GM23338 (cell line): Measurements from ENCODE around the gene GSC2. TPM values are rescaled to one million over a fixed set of nuclear protein-coding genes. Genes with fewer than 3 reads are reported as not detected.

Experiments used
- ATAC-seq: fragments of 200-7000 bp; cut with Tn5 transposase; 3 replicates; pipeline ENCODE4 v1.9.1; 2020
- DNase-seq: peaks from one replicate; pipeline ENCODE4 v3.0.0-alpha.2; 2015; ENCODE audit warnings: low spot score
- H2AFZ ChIP-seq: fragments of 200-600 bp; sonication (generic); 2 replicates; pipeline ENCODE4 v1.8.0; 2016; ENCODE audit warnings: antibody characterized with exemption, mild to moderate bottlenecking, moderate library complexity
- H3F3A ChIP-seq: fragments of 200-600 bp; sonication (generic); replicated peaks from 2 replicates; pipeline ENCODE4 v1.8.0; 2017; ENCODE audit warnings: antibody characterized with exemption, mixed run types, low read depth
- H3K27ac ChIP-seq: fragments of 200-600 bp; sonication (generic); 2 replicates; pipeline ENCODE4 v1.6.1; 2016; ENCODE audit warnings: low read depth
- H3K27me3 ChIP-seq: fragments of 200-600 bp; sonication (generic); 2 replicates; pipeline ENCODE4 v1.8.0; 2016; ENCODE audit warnings: mild to moderate bottlenecking, mixed run types, moderate library complexity; ENCODE audit not compliant: insufficient read depth
- H3K36me3 ChIP-seq: fragments of 200-600 bp; sonication (generic); 2 replicates; pipeline ENCODE4 v1.8.0; 2016; ENCODE audit warnings: mild to moderate bottlenecking; ENCODE audit not compliant: insufficient read depth
- H3K4me1 ChIP-seq: fragments of 200-600 bp; sonication (generic); 2 replicates; pipeline ENCODE4 v1.8.0; 2016; ENCODE audit warnings: mild to moderate bottlenecking, moderate library complexity; ENCODE audit not compliant: insufficient read depth
- H3K4me2 ChIP-seq: fragments of 200-600 bp; sonication (generic); 2 replicates; pipeline ENCODE4 v1.7.1; 2017; ENCODE audit warnings: mixed run types
- H3K4me3 ChIP-seq: fragments of 200-600 bp; sonication (generic); 2 replicates; pipeline ENCODE4 v1.6.1; 2016; ENCODE audit warnings: mixed run types
- H3K79me2 ChIP-seq: fragments of 200-600 bp; sonication (generic); replicated peaks from 2 replicates; pipeline ENCODE4 v1.8.0; 2017; ENCODE audit warnings: mild to moderate bottlenecking; ENCODE audit not compliant: insufficient read depth
- H3K9me2 ChIP-seq: fragments of 200-600 bp; sonication (generic); 2 replicates; pipeline ENCODE4 v1.8.0; 2017; ENCODE audit not compliant: insufficient read depth
- H4K20me1 ChIP-seq: fragments of 200-600 bp; sonication (generic); replicated peaks from 2 replicates; pipeline ENCODE4 v1.8.0; 2017; ENCODE audit warnings: mild to moderate bottlenecking; ENCODE audit not compliant: insufficient read depth
- H3K27ac Mint-ChIP-seq: 2 replicates; pipeline ENCODE4 v1.8.0; 2020; ENCODE audit warnings: inconsistent platforms, mild to moderate bottlenecking, moderate library complexity, mixed read lengths
- H3K27me3 Mint-ChIP-seq: 3 replicates; pipeline ENCODE4 v1.8.0; 2022; ENCODE audit warnings: low read depth, mild to moderate bottlenecking, moderate library complexity, mixed read lengths, inconsistent platforms; ENCODE audit not compliant: insufficient read depth, poor library complexity
- H3K36me3 Mint-ChIP-seq: 3 replicates; pipeline ENCODE4 v1.8.0; 2021; ENCODE audit warnings: low read depth, mild to moderate bottlenecking, inconsistent platforms, moderate library complexity, mixed read lengths
- H3K4me1 Mint-ChIP-seq: 3 replicates; pipeline ENCODE4 v1.8.0; 2020; ENCODE audit warnings: mild to moderate bottlenecking, inconsistent platforms, mixed read lengths
- H3K4me3 Mint-ChIP-seq: 3 replicates; pipeline ENCODE4 v1.8.0; 2021; ENCODE audit warnings: moderate library complexity, mild to moderate bottlenecking, inconsistent platforms, mixed read lengths
- H3K9me3 Mint-ChIP-seq: 3 replicates; pipeline ENCODE4 v1.8.0; 2020; ENCODE audit warnings: moderate library complexity, mild to moderate bottlenecking, inconsistent platforms, mixed read lengths
- CREB1 ChIP-seq: fragments of 250-450 bp; sonication (Bioruptor Pico); IDR thresholded peaks from 2 replicates; pipeline ENCODE4 v1.5.0; 2020; ENCODE audit warnings: low read depth, mild to moderate bottlenecking, moderate library complexity
- CTCF ChIP-seq, 2 experiments: fragments of 200-600 bp in 1 of 2; sonication (generic) in 1 of 2; conservative IDR thresholded peaks; 2 replicates each; pipeline versions ENCODE4 v1.5.1 to v1.6.1; 2016 to 2017; ENCODE audit warnings: antibody characterized with exemption in 2 of 2, low read depth in 2 of 2, mild to moderate bottlenecking in 2 of 2, moderate library complexity in 1 of 2
- POLR2AphosphoS5 ChIP-seq: IDR thresholded peaks from 2 replicates; pipeline ENCODE4 v1.6.1; 2016; ENCODE audit warnings: antibody characterized with exemption, low read depth
- REST ChIP-seq: IDR thresholded peaks from one replicate; pipeline ENCODE4 v1.6.1; 2018; ENCODE audit warnings: antibody characterized with exemption; ENCODE audit not compliant: unreplicated experiment
- ZNF462 ChIP-seq: fragments of 250-450 bp; sonication (Bioruptor Pico); IDR thresholded peaks from 2 replicates; pipeline ENCODE4 v1.5.0; 2020; ENCODE audit warnings: mild to moderate bottlenecking, moderate library complexity
- polyA plus RNA-seq: library from polyadenylated mRNA; unstranded; fragments of >200 nt; fragmentation: Nextera tagmentation; extraction: Ambion mirVana; gene quantifications from 2 replicates; pipeline ENCODE4 v1.2.1, GENCODE V29; 2016
- total RNA-seq: library from RNA; depleted of rRNA; stranded (reverse); fragments of >200 nt; shearing (Covaris generic); gene quantifications from 2 replicates; pipeline ENCODE4 v1.2.3, GENCODE V29; 2014

The GSC2 gene
- total and polyA plus RNA-seq, 2 experiments from 2014 or later = not detected

GRCh38 chr22:19172213-19173046, 22.3 kb upstream of the GSC2 start:
- H3K27me3 Mint-ChIP-seq = peaks cover 71% of the 10 kb centered on the region
- H3K27ac ChIP-seq = peak overlapping the region; percentile 74; the same call in 1 of the 2 replicates

More at GRCh38 chr22:19172213-19173046, 22.3 kb upstream of the GSC2 start:
- Mint-ChIP-seq H3K36me3 (peaks cover 16% of the 10 kb centered on the region; the same call in 2 of the 3 replicates), H3K27ac (peak overlapping the region; percentile 91), H3K9me3 (no peaks in the 10 kb centered on the region; the same call in 1 of the 3 replicates), H3K4me1 (peaks cover 51% of the 10 kb centered on the region), H3K4me3 (peak overlapping the region; percentile 94)
- Histone ChIP-seq H3F3A (peaks cover 31% of the 10 kb centered on the region), H3K27me3 (peaks cover 38% of the 10 kb centered on the region), H2AFZ (no peak overlapping the region), H3K4me1 (peaks cover 39% of the 10 kb centered on the region), H4K20me1 (peaks cover 7% of the 10 kb centered on the region), H3K9me2 (no peaks in the 10 kb centered on the region), H3K4me2 (peak overlapping the region; percentile 100), H3K36me3 (no peaks in the 10 kb centered on the region), H3K4me3 (peak overlapping the region; percentile 98), H3K79me2 (peaks cover 28% of the 10 kb centered on the region)
- no peak for TF ChIP-seq POLR2AphosphoS5
- TF ChIP-seq CREB1 (CRISPR knock-in tag) = no peak
- TF ChIP-seq ZNF462 (CRISPR knock-in tag) = no peak
- no peak for TF ChIP-seq REST
- no peak for TF ChIP-seq CTCF (conservative IDR thresholded peaks at IDR 0.05; ENCODE audit: low read depth in 2 of 2)
- DNase-seq = no peak
- no peak for ATAC-seq
